Articular chondrocyte of knee joint (primary cell): Measurements from ENCODE around the gene GPR101. TPM values are rescaled to one million over a fixed set of nuclear protein-coding genes. Genes with fewer than 3 reads are reported as not detected.

ENCODE experiments used
- total RNA-seq: library from RNA; depleted of rRNA; stranded (reverse); fragments of >200 nt; gene quantifications from 2 replicates; pipeline ENCODE4 v1.2.3, GENCODE V29; 2012

Gene GPR101
- total RNA-seq: not detected in 2 replicates

GRCh38 chrX:137033774-137034507, at the start of gene GPR101:
Gene GPR101 (minus strand): TSS chrX:137033995. CDS start chrX:137031674, 2,321 bp downstream.

Other genes with a start within 250 kb of the GPR101 start
- 235 and 247 TPM in 2 replicates for gene RBMX, start 153.3 kb downstream of the GPR101 start, total RNA-seq